Endodermal cell (in vitro differentiated cells): ENCODE measurements around the gene SMARCA2. TPM values are rescaled to one million over a fixed set of nuclear protein-coding genes. Genes with fewer than 3 reads are reported as not detected.

ENCODE experiments used
- DNase-seq: peaks from one replicate; pipeline ENCODE4 v3.0.0-alpha.2; 2017
- H3K27ac ChIP-seq: 2 replicates; pipeline ENCODE4 v1.5.1; 2013; ENCODE audit warnings: mild to moderate bottlenecking, low read depth, low read length, moderate library complexity
- H3K27me3 ChIP-seq: 2 replicates; pipeline ENCODE4 v1.6.1; 2013; ENCODE audit warnings: mild to moderate bottlenecking, low read length, moderate library complexity; ENCODE audit not compliant: insufficient read depth, control insufficient read depth, poor library complexity, severe bottlenecking
- H3K36me3 ChIP-seq: 2 replicates; pipeline ENCODE4 v1.7.0; 2013; ENCODE audit warnings: mild to moderate bottlenecking, low read length, moderate library complexity; ENCODE audit not compliant: control insufficient read depth, insufficient read depth
- H3K4me1 ChIP-seq: one replicate; pipeline ENCODE4 v1.7.0; 2013; ENCODE audit warnings: low read length; ENCODE audit not compliant: control insufficient read depth, insufficient read depth
- H3K4me3 ChIP-seq: 2 replicates; pipeline ENCODE4 v1.5.1; 2013; ENCODE audit warnings: mild to moderate bottlenecking, low read length, moderate library complexity
- H3K9ac ChIP-seq: 2 replicates; pipeline ENCODE4 v1.6.1; 2013; ENCODE audit warnings: mild to moderate bottlenecking, low read length, moderate library complexity; ENCODE audit not compliant: poor library complexity, severe bottlenecking; ENCODE audit errors: extremely low read depth
- H3K9me3 ChIP-seq: 2 replicates; pipeline ENCODE4 v1.6.1; 2013; ENCODE audit warnings: mild to moderate bottlenecking, low read length, moderate library complexity; ENCODE audit not compliant: control insufficient read depth
- H3K27ac Mint-ChIP-seq: 2 replicates; pipeline ENCODE4 v1.8.0; 2020; ENCODE audit warnings: mixed read lengths
- H3K27me3 Mint-ChIP-seq: 2 replicates; pipeline ENCODE4 v1.8.0; 2021; ENCODE audit warnings: mild to moderate bottlenecking, mixed read lengths; ENCODE audit not compliant: insufficient read depth
- H3K36me3 Mint-ChIP-seq: 2 replicates; pipeline ENCODE4 v1.8.0; 2020; ENCODE audit warnings: low read depth, mixed read lengths
- H3K4me1 Mint-ChIP-seq: 2 replicates; pipeline ENCODE4 v1.8.0; 2020; ENCODE audit warnings: mixed read lengths
- H3K4me3 Mint-ChIP-seq: 2 replicates; pipeline ENCODE4 v1.8.0; 2020; ENCODE audit warnings: mild to moderate bottlenecking, moderate library complexity, mixed read lengths
- H3K9me3 Mint-ChIP-seq: 2 replicates; pipeline ENCODE4 v1.8.0; 2020; ENCODE audit warnings: mild to moderate bottlenecking, mixed read lengths
- WGBS, 2 experiments: methylation state at CpG; one replicate each; pipeline versions ENCODE4 v1.1.5 to v1.1.7; 2013; ENCODE audit warnings: missing lambda C conversion rate in 2 of 2, mixed read lengths in 1 of 2; ENCODE audit not compliant: insufficient coverage in 1 of 2, insufficient read length in 1 of 2; 5-methylcytosine and 5-hydroxymethylcytosine counted together
- total RNA-seq, 2 donors: library from RNA; stranded (reverse); fragmentation: NEBNext Ultra II Directional in 1 of 2; extraction: Animal tissue kit (Norgen Biotek cat#: 25700) in 1 of 2; gene quantifications; 2 replicates in 1 of 2; 3 replicates in 1 of 2; pipeline ENCODE4 v1.2.1, GENCODE V29; 2021
- TF ChIP-seq, protein P1 (sequence below): fragments of 200-600 bp; sonication (generic); conservative IDR thresholded peaks from 2 replicates; pipeline ENCODE4 v1.5.0; 2021; ENCODE audit warnings: antibody characterized with exemption, mild to moderate bottlenecking

Gene SMARCA2
- total RNA-seq, 2 donors from 2014 or later, result 2.6 to 8.6 TPM

DNA sequence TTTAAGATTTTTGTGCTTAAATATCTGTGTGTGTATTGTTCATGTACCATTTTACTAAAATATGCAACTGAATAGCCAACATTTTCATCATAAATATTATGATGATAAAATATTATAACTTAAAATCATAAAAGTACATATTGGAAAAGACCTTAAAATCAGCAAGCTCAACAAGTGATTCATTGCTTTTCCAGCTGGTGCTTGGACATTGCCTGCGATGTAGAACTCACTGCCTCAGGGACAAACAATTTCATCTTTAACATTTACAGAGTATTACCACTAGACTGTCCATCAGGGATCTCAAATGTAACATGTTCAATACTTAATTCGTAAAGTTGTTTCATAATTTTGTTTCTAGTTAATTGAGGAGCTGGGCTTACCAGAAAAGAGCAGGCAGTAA is 17.5 kb upstream of the SMARCA2 start:
- Mint-ChIP-seq H3K27me3 (peaks cover 2% of the 10 kb centered on the region), H3K36me3 (no peaks in the 10 kb centered on the region), H3K4me1 (peaks cover 6% of the 10 kb centered on the region), H3K9me3 (no peaks in the 10 kb centered on the region), H3K4me3 (no peak overlapping the region), H3K27ac (no peak overlapping the region)
- no peaks in the 10 kb centered on the region for H3K36me3 ChIP-seq
- H3K4me1 ChIP-seq, result no peaks in the 10 kb centered on the region
- 96 to 100% methylated on average over 1 of the region's 2 CpGs for WGBS, 2 experiments
- H3K27ac ChIP-seq, result no peak overlapping the region
- no peak overlapping the region for H3K4me3 ChIP-seq
- TF ChIP-seq, protein P1, sequence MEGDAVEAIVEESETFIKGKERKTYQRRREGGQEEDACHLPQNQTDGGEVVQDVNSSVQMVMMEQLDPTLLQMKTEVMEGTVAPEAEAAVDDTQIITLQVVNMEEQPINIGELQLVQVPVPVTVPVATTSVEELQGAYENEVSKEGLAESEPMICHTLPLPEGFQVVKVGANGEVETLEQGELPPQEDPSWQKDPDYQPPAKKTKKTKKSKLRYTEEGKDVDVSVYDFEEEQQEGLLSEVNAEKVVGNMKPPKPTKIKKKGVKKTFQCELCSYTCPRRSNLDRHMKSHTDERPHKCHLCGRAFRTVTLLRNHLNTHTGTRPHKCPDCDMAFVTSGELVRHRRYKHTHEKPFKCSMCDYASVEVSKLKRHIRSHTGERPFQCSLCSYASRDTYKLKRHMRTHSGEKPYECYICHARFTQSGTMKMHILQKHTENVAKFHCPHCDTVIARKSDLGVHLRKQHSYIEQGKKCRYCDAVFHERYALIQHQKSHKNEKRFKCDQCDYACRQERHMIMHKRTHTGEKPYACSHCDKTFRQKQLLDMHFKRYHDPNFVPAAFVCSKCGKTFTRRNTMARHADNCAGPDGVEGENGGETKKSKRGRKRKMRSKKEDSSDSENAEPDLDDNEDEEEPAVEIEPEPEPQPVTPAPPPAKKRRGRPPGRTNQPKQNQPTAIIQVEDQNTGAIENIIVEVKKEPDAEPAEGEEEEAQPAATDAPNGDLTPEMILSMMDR, result no peak
- DNase-seq, result no peak
- H3K27me3 ChIP-seq, result no peaks in the 10 kb centered on the region
- no peaks in the 10 kb centered on the region for H3K9me3 ChIP-seq
- no peak overlapping the region for H3K9ac ChIP-seq

DNA sequence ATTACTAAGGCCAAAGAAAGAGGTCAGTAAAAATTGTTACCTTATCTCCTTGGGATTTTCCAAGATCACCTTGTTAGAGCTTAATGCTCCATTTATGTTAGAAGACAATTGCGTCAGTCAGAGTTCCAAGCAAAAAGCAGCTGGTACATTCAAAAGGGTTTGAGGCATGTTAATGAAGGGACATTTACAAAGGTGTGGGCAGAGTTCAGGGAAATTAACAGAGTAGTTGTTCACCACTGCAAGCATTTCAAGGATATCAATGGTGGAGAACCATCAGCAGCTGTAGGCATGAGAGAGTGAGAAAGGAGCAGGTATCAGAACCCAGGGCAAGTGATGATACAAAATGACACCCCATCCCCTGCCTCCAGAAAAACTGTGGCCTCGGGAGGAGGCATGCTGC is 17.0 kb upstream of the SMARCA2 start:
- Histone ChIP-seq H3K9ac (no peak overlapping the region), H3K27ac (no peak overlapping the region), H3K4me3 (no peak overlapping the region), H3K27me3 (no peaks in the 10 kb centered on the region), H3K9me3 (no peaks in the 10 kb centered on the region), H3K36me3 (no peaks in the 10 kb centered on the region), H3K4me1 (no peaks in the 10 kb centered on the region)
- DNase-seq, result peak; percentile 54
- peaks cover 6% of the 10 kb centered on the region for H3K4me1 Mint-ChIP-seq
- H3K27me3 Mint-ChIP-seq, result peaks cover 2% of the 10 kb centered on the region
- H3K36me3 Mint-ChIP-seq, result no peaks in the 10 kb centered on the region
- TF ChIP-seq, protein P1, result no peak
- H3K27ac Mint-ChIP-seq, result no peak overlapping the region
- H3K9me3 Mint-ChIP-seq, result no peaks in the 10 kb centered on the region
- no peak overlapping the region for H3K4me3 Mint-ChIP-seq
- WGBS, 2 experiments, result 64 to 65% methylated on average over 2 of the region's 2 CpGs

DNA sequence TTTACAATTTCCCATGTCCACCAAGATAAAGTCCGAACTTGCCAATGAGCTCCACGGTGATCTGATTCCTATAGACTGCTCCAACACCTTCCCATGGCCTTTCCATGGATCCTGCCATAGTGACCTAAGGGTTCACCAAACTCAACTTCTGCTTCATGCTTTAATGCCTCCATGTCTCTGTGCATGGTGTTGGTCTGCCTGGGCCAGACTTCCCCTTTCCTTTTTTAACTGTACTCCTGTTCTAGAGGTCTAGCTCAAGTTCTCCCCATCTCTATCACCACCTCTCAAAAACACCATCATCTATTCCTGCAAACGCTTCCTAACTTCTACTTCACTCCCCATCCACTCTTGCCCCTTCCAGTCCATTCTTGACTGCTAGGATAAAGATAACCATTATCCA is 14.8 kb upstream of the SMARCA2 start:
- TF ChIP-seq, protein P1, result no peak
- Histone ChIP-seq H3K27me3 (no peaks in the 10 kb centered on the region), H3K9me3 (no peaks in the 10 kb centered on the region), H3K9ac (no peak overlapping the region), H3K4me1 (no peaks in the 10 kb centered on the region), H3K27ac (no peak overlapping the region), H3K4me3 (no peak overlapping the region), H3K36me3 (no peaks in the 10 kb centered on the region)
- Mint-ChIP-seq H3K36me3 (no peaks in the 10 kb centered on the region), H3K27me3 (peaks cover 2% of the 10 kb centered on the region), H3K9me3 (no peaks in the 10 kb centered on the region), H3K27ac (no peak overlapping the region), H3K4me1 (peaks cover 6% of the 10 kb centered on the region), H3K4me3 (no peak overlapping the region)
- 92 to 100% methylated on average over 1 to 3 of the region's 3 CpGs for WGBS, 2 experiments
- no peak for DNase-seq
